ENCODE data around the gene GSK3A.

The GSK3A gene

GRCh38 chr19:42191855-42192254 lies 50.5 kb downstream of the GSK3A start:
- peak; percentile 92 for FAIRE-seq
- TF ChIP-seq POLR2A (IDR thresholded peaks at IDR 0.05; ENCODE audit: low read depth, low read length), result no peak
- DNase-seq (ENCODE audit: insufficient read length, low spot score), result peak; percentile 92

- DNase-seq (ENCODE audit: insufficient read length, low spot score), result no peak
- no peak for FAIRE-seq
- no peak for TF ChIP-seq POLR2A (IDR thresholded peaks at IDR 0.05; ENCODE audit: low read depth, low read length)
These were observed 51.1 kb downstream of the GSK3A start for GRCh38 chr19:42191330-42191729.

GRCh38 chr19:42189133-42189532 lies 53.3 kb downstream of the GSK3A start:
- DNase-seq (ENCODE audit: insufficient read length, low spot score), result no peak
- no peak for FAIRE-seq
- no peak for TF ChIP-seq POLR2A (IDR thresholded peaks at IDR 0.05; ENCODE audit: low read depth, low read length)

GRCh38 chr19:42188665-42189064 lies 53.7 kb downstream of the GSK3A start:
- FAIRE-seq (no peak), DNase-seq (ENCODE audit: insufficient read length, low spot score) (no peak)
- TF ChIP-seq POLR2A (IDR thresholded peaks at IDR 0.05; ENCODE audit: low read depth, low read length), result no peak

GRCh38 chr19:42185277-42185676 lies 57.1 kb downstream of the GSK3A start:
- TF ChIP-seq POLR2A (IDR thresholded peaks at IDR 0.05; ENCODE audit: low read depth, low read length), result no peak
- DNase-seq (ENCODE audit: insufficient read length, low spot score) (no peak), FAIRE-seq (no peak)

GRCh38 chr19:42184401-42184861 lies 58.0 kb downstream of the GSK3A start:
- no peak for TF ChIP-seq POLR2A (IDR thresholded peaks at IDR 0.05; ENCODE audit: low read depth, low read length)
- FAIRE-seq (peak; percentile 70), DNase-seq (ENCODE audit: insufficient read length, low spot score) (peak; percentile 91)

Measured in H54 (cell line).